ENCODE results near the gene NEK8. TPM values are rescaled to one million over a fixed set of nuclear protein-coding genes. Genes with fewer than 3 reads are reported as not detected.

NEK8 gene
- total RNA-seq, 2 donors from 2014 or later, result 5.3 to 6.4 TPM

GRCh38 chr17:28705074-28705659 is 23.4 kb upstream of the NEK8 start:
- H3K27ac Mint-ChIP-seq, result peak overlapping the region; percentile 74 to 75
- H3K36me3 Mint-ChIP-seq, result peaks cover under 1 to 5% of the 10 kb centered on the region in 2 donors
- H3K9me3 Mint-ChIP-seq, result no peaks in the 10 kb centered on the region
- ATAC-seq, result peak in 1 of 2 donors; percentile 25
- DNase-seq (ENCODE audit: low spot score in 2 of 2), result no peak

GRCh38 chr17:28705728-28706334 is 22.8 kb upstream of the NEK8 start:
- peaks cover 0 to 5% of the 10 kb centered on the region in 2 donors for H3K36me3 Mint-ChIP-seq
- H3K27ac Mint-ChIP-seq, result peak overlapping the region; percentile 74 to 75
- ATAC-seq, result peak in 1 of 2 donors; percentile 7
- DNase-seq (ENCODE audit: low spot score in 2 of 2), result no peak
- H3K9me3 Mint-ChIP-seq, result no peaks in the 10 kb centered on the region

DNA sequence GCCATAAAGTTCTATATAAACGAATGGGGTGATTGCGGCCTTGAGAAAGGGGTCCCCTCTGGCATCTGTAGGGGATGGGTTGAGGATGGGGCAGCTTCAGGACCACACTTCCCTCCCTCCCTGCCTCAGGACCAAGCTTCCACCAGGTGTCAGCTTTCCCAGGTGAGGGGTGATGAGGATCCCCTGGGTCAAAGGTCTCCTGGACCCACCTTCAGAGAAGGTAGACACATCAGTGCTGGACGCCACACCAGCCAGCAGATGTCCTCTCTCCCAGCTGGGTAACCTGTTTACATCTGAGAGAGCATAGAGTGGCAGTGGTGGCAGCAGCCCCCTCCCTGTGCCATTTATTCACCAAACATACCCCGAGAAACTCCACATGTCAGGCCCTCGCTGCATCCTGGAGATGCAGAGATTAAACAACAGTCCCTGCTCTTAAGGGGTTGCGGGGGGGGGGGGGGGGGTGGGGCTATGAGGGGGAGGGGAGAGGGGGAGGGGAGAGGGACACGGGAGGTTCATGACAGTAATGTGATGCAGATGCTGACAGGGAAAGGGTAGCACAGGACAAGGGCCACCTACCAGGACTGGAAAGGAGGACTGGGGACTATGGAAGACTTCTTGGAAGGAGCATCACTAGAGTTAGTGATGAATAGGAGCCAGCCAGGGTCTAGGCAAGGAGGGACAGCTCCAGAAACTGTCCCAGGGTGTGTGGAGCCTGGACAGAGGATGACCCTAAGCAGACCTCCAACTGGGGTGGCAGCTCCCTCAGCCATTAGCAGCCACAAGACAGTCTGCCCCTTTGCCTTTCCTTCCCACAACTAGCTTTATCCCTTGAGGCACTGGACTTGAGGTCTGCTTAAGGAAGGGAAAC is 21.9 kb upstream of the NEK8 start:
- H3K9me3 Mint-ChIP-seq, result no peaks in the 10 kb centered on the region
- H3K27ac Mint-ChIP-seq, result peak overlapping the region in 1 of 2 donors; percentile 74
- H3K36me3 Mint-ChIP-seq, result peaks cover 0 to 5% of the 10 kb centered on the region in 2 donors
- DNase-seq (ENCODE audit: low spot score in 2 of 2), result no peak
- no peak for ATAC-seq

- Mint-ChIP-seq H3K36me3 (peaks cover 0 to 5% of the 10 kb centered on the region in 2 donors), H3K27ac (peak overlapping the region in 1 of 2 donors; percentile 48), H3K9me3 (no peaks in the 10 kb centered on the region)
- no peak for DNase-seq (ENCODE audit: low spot score in 2 of 2)
- ATAC-seq, result no peak
These were observed 21.3 kb upstream of the NEK8 start for GRCh38 chr17:28707339-28707720.

DNA sequence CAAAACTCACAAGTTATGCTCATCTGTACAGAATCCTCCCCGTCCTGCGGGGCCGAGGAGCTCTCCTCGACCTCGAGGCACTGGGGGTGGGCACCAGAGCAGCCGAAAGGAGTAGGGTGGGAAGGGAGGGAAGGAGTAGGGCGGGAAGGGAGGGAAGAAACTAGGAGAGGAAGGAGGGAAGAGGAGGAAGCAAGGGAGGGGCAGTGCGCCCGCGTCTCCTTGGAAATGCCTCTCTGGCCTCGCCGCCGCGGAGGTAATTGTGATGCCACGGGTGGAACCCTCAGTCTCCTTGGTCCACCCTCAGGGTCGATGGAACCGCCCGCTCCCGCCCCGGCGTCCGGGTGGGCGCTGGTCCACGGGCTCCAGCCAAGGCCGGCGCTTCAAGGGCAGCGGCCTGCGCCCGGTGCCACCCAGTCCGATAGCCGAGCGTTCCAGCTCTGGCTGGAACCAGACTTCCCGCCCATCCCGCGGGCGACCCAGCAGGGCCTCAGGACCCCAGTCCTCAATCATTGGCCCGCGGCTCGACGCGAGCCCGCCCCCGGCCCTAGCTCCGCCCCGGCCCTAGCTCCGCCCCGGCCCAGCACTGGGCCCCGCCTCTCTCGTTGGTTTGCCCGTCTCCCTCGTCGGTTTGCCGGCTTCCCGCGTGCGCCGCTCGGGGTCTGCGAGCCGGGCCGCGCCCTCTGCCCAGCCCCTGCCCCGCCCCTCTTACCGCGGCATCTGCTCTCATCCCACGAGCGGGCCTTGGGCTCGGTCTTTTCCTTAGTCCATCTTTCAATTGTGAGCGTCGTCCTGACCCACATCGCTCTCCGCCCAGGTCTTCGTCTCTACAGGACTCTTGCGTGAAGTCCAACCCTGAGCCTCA is 17.5 kb upstream of the NEK8 start:
- DNase-seq (ENCODE audit: low spot score in 2 of 2), result peak; percentile 86 to 98
- peak; percentile 89 to 92 for ATAC-seq
- H3K9me3 Mint-ChIP-seq, result no peaks in the 10 kb centered on the region
- peak overlapping the region; percentile 96 to 98 for H3K27ac Mint-ChIP-seq
- peaks cover 0 to 5% of the 10 kb centered on the region in 2 donors for H3K36me3 Mint-ChIP-seq

DNA sequence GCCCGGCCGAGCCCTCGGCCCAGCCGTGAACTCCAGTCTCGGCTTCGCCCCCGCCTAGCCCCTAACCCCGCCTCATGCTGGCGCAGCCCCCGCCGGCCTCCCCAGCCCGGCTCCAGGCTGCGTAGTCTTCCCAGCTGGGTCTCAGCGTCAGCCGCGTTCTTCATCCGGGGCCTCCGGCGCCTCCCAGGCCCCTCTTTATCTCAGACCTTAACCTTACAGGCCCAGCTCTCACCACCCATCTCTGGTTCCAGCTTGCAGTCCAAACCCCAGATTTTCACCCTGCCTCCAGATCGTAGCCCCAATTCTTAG is 16.9 kb upstream of the NEK8 start, which contains the start of gene PROCA1:
Gene PROCA1 (minus strand): TSS at position 166 of the 309 bp plus-strand sequence. CDS start 228 bp downstream, outside the sequence.
- DNase-seq (ENCODE audit: low spot score in 2 of 2) (no peak), ATAC-seq (peak; percentile 46 to 50)
- no peaks in the 10 kb centered on the region for H3K9me3 Mint-ChIP-seq
- H3K36me3 Mint-ChIP-seq, result peaks cover 0 to 5% of the 10 kb centered on the region in 2 donors
- H3K27ac Mint-ChIP-seq, result peak within 1 kb of the TSS; percentile 96 to 98

- Mint-ChIP-seq H3K36me3 (peaks cover 0 to 4% of the 10 kb centered on the region in 2 donors), H3K9me3 (no peaks in the 10 kb centered on the region), H3K27ac (peak overlapping the region; percentile 96 to 98)
- peak; percentile 64 to 72 for DNase-seq (ENCODE audit: low spot score in 2 of 2)
- ATAC-seq, result peak; percentile 43 to 55
These were observed 16.4 kb upstream of the NEK8 start for GRCh38 chr17:28712032-28712704.

DNA sequence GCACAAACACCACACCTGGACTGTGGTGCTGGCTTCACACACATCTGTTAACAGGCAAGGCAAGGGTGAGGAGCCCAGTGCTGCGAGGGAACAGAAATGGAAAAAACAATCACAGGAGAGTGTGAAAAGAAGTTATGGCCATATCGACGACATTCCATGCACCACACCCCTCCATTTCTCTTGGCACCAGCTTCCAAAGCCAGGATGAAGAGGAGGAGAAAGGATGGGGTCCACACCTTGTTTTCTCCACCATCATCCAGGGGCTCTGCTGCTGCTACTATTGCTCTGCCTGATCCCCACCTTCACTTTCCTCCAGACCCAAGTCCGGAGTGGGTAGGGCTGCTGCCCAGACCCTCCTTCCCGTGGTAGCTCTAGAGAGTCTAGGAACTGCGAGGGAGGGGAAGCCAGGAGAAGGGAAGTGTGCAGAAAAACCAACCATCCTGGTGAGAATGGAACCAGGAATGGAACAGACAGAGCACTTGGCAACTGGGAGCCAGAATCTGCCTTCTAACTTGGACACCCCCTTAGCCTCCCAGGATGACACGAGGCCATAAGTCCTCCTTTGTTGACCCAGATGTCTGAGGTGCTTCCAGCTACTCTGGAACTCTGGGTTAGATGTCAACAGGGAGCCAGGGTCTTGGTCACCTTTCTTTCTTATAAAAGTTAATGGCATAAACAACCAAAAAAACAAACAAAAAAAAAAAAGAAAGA is 15.7 kb upstream of the NEK8 start:
- DNase-seq (ENCODE audit: low spot score in 2 of 2) (no peak), ATAC-seq (no peak)
- Mint-ChIP-seq H3K9me3 (no peaks in the 10 kb centered on the region), H3K36me3 (no peaks in the 10 kb centered on the region), H3K27ac (no peak overlapping the region)

- Mint-ChIP-seq H3K36me3 (peaks cover 2% of the 10 kb centered on the region in 2 donors), H3K27ac (no peak overlapping the region), H3K9me3 (no peaks in the 10 kb centered on the region)
- ATAC-seq (no peak), DNase-seq (ENCODE audit: low spot score in 2 of 2) (no peak)
These were observed 14.3 kb upstream of the NEK8 start for GRCh38 chr17:28714281-28714680.

DNA sequence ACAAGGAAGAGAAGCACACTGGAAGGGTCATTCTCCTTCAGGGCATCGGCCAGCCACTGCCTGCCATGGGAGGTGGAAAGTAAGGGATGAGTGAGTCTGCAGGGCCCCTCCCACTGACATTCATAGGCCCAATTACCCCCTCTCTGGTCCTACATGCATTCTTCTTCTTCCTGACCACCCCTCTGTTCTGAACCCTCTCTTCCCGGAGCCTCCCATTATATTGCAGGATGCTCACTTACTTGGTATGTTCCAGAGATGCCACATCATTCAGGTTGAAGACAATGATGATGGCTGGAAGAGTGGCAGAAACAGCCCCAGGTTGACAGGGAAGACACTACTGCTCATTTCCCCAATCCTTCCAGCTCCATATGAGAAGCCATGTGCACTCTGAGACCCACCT is 13.4 kb upstream of the NEK8 start:
- Mint-ChIP-seq H3K36me3 (peaks cover 11 to 12% of the 10 kb centered on the region in 2 donors), H3K9me3 (no peaks in the 10 kb centered on the region), H3K27ac (no peak overlapping the region)
- no peak for ATAC-seq
- DNase-seq (ENCODE audit: low spot score in 2 of 2), result no peak

GRCh38 chr17:28716740-28717577 is 11.6 kb upstream of the NEK8 start:
- ATAC-seq, result no peak
- H3K36me3 Mint-ChIP-seq, result peaks cover 27 to 28% of the 10 kb centered on the region in 2 donors
- peak in 1 of 2 donors; percentile 36 for DNase-seq (ENCODE audit: low spot score in 2 of 2)
- peak overlapping the region in 1 of 2 donors; percentile 14 for H3K27ac Mint-ChIP-seq
- no peaks in the 10 kb centered on the region for H3K9me3 Mint-ChIP-seq

DNA sequence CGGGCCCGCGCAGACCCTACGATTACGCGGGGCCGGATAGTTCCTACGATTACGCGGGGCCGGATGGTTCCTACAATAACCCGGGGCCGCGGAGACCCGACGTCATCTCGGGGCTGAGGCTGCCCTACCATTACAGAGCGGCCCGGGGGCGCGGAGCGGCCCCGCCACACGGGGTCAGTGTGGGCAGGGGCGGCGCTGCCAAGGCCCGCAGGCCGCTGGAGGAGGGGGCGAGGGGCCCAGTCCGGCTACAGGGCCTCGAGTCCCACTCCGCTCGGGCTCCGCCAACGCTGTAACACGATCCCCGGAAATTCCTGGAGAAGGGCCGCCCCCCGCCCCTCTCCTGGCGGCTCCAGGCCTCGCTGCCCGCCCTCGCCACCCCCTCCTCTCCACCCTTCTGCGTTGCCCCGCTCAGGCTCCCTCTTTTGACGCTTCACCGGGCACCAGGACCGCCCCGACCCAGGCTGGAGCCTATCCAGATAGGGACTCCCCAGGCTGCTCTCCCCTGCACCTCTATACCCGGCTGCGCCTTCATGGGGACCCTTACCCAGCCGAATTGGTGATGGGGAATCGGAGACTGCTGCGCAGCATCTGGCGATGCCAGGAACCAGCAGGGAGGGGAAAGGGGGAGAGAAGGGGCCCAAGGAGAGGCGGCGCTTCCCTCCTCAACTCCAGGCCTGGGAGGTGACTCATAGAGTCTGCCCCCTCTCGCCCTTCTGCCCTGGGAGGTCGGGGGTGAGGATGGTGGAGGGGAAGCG is 10.8 kb upstream of the NEK8 start, which contains the start of gene RAB34:
Gene RAB34 (minus strand): TSS at position 291 of the 755 bp plus-strand sequence. CDS start 602 bp downstream, outside the sequence.
- H3K9me3 Mint-ChIP-seq, result no peaks in the 10 kb centered on the region
- DNase-seq (ENCODE audit: low spot score in 2 of 2) (peak in 1 of 2 donors; percentile 33), ATAC-seq (peak; percentile 8 to 22)
- H3K36me3 Mint-ChIP-seq, result peaks cover 34 to 36% of the 10 kb centered on the region in 2 donors
- peak within 1 kb of the TSS; percentile 87 to 97 for H3K27ac Mint-ChIP-seq

DNA sequence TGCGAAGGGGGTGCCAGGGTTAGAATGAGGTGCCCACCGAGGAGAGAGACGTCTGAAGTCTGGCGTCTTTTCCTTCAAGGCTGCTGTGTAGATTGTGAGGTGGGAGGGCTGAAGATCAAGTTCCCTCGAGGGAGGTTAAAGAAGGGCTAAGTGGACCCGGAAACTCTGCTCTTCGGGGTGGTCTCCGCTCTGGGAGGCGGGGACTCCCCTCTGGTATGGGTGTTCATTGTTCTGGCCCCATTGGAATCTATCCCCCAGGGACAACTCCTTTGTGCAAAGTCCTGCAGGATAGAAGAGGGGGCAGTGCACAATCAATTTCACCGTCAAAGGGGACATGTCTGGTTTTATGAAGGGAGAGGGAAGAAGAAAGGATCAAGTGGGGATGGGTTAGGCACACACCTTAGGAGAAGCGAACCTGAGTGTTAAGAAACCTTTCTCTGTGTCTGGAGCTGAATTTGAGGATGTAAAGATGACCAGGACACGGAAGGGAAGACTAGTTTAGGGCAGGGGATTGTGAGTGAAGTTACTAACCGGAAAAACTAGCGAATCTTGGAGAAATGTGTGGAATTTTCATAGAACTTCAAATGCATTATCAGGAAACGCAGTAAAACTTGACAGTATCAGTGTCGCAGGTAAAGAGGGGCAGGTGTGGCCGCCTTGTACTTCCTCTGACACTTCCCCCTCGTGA is 10.1 kb upstream of the NEK8 start:
- Mint-ChIP-seq H3K27ac (peak overlapping the region; percentile 87 to 97), H3K9me3 (no peaks in the 10 kb centered on the region), H3K36me3 (peaks cover 37 to 40% of the 10 kb centered on the region in 2 donors)
- no peak for ATAC-seq
- DNase-seq (ENCODE audit: low spot score in 2 of 2), result no peak

Measured in activated naive CD4-positive, alpha-beta T cell treated with anti-CD3 and anti-CD28 coated beads, Interleukin-2, amount 50 U/mL, for 72 hours (primary cell).